NB4 (cell line): ENCODE measurements around the gene ABT1.
A peak's percentile ranks its signal among the peaks of the same experiment; 100 is the strongest.

Source experiments
- DNase-seq: peaks from one replicate; pipeline ENCODE4 v3.0.0; 2010; ENCODE audit warnings: low read depth
- H3K4me3 ChIP-seq: one replicate; pipeline ENCODE4 v1.5.1; 2011; ENCODE audit warnings: mild to moderate bottlenecking, low read depth, low read length, moderate library complexity
- MYC ChIP-seq: IDR thresholded peaks from 2 replicates; pipeline ENCODE4 v1.6.1; 2011; ENCODE audit warnings: low read depth, low read length
- POLR2A ChIP-seq: IDR thresholded peaks from 2 replicates; pipeline ENCODE4 v1.6.1; 2011; ENCODE audit warnings: mild to moderate bottlenecking; ENCODE audit not compliant: insufficient read length; ENCODE audit errors: extremely low read depth
- TF ChIP-seq, protein P1 (sequence below): IDR thresholded peaks from 2 replicates; pipeline ENCODE4 v1.6.1; 2011; ENCODE audit warnings: low read depth, low read length
- TF ChIP-seq, protein P2 (sequence below): IDR thresholded peaks from one replicate; pipeline ENCODE4 v1.5.1; 2012; ENCODE audit warnings: low read depth, low read length

ABT1 gene

DNA sequence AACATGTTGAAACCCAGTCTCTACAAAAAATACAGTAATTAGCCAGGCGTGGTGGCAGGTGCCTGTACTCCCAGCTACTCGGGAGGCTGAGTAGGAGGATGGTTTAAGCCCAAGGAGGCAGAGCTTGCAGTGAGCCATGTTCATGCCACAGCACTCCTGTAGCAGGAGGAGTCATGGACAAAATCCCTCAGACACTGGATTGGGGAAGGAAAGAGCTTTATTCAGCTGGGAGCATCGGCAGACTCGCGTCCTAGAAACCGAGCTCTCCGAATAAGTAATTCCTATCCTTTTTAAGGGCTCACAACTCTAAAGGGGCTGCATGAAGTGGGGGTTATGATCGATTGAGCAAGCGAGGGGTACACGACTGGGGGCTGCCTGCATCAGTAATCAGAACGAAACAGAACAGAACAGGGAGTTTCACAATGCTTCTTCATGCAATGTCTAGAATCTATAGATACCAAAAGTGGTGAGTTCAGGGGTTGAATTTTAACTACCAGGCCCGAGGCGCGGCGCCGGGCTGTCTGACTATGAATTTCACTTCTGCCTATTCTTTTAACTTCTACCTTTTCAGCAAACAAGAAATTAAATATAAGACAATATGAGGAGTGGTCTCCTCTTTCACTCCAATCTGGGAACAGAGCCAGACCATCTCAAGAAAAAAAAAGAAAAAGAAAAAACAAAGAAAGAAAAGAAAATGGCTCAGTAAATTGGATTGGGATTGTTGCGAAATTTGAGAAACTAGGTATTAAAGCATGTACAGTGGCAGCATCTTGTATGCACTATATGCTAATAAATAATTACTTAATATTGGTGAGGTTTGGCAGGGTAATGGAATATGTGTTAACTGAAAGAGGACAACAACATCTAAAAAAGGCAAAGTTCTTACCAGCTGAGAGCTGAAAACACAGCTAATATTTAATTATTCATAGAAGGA, 35.0 kb upstream of the ABT1 start:
- DNase-seq = no peak
- no peak overlapping the region for H3K4me3 ChIP-seq
- no peak for TF ChIP-seq POLR2A
- TF ChIP-seq, protein P1, sequence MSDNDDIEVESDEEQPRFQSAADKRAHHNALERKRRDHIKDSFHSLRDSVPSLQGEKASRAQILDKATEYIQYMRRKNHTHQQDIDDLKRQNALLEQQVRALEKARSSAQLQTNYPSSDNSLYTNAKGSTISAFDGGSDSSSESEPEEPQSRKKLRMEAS = no peak
- TF ChIP-seq MYC = no peak
- TF ChIP-seq, protein P2, sequence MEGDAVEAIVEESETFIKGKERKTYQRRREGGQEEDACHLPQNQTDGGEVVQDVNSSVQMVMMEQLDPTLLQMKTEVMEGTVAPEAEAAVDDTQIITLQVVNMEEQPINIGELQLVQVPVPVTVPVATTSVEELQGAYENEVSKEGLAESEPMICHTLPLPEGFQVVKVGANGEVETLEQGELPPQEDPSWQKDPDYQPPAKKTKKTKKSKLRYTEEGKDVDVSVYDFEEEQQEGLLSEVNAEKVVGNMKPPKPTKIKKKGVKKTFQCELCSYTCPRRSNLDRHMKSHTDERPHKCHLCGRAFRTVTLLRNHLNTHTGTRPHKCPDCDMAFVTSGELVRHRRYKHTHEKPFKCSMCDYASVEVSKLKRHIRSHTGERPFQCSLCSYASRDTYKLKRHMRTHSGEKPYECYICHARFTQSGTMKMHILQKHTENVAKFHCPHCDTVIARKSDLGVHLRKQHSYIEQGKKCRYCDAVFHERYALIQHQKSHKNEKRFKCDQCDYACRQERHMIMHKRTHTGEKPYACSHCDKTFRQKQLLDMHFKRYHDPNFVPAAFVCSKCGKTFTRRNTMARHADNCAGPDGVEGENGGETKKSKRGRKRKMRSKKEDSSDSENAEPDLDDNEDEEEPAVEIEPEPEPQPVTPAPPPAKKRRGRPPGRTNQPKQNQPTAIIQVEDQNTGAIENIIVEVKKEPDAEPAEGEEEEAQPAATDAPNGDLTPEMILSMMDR = no peak

DNA sequence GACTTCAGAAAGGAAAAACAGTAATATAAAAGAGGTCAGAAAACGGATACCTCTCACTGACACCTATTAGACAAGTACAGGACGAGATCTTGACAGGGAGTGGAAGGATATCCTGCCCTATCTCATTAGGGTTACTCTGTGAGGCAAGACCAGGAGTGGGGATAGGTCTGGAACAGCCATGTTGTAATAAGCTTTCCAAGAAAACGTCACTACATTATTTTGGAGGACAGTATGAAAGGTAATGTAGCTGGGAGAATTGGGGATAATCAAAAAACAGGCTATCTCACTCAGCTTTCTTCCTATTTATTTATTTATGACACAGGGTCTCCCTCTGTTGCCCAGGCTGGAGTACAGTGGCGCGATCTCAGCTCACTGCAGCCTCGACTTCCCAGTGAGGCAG, 33.3 kb upstream of the ABT1 start:
- no peak for DNase-seq
- TF ChIP-seq, protein P1 = no peak
- TF ChIP-seq MYC (no peak), POLR2A (no peak)
- H3K4me3 ChIP-seq = no peak overlapping the region

DNA sequence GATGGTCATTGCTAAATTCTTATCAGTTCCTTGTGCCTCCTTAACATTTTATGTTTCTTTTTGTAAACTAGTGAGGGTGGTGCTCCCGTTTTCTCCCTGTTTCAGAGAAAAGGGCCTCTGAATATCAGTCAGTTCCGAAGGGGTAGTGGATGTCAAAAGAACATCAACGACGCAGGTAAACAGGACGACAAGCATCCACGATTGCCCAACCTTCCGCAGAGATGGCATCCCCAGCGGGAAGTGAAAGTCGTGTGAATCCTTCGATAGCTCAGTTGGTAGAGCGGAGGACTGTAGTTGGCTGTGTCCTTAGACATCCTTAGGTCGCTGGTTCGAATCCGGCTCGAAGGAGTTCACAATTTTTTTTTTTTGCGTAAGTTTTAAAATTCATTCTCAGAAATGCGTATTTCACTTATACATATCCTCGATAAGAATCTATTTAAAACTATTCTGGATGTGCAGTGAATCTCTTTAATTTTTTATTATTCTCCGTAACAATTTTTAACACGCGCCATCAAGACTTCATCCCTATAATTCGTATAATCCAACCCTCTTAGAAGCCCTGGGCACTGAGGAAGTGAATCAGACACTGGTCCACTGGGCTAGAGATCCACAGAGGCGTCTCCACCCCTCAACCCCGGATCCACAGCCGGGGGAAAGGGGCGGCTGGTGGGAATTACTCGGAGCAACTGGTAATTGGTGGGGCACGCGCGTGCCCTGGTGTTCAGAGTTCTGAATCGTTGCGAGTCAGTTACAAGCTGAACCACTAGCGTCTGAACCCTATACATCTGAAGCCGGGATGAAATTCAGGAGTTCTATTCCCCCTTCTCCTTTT, 27.9 kb upstream of the ABT1 start:
- peak; percentile 92 for DNase-seq
- H3K4me3 ChIP-seq = peak overlapping the region; percentile 62
- TF ChIP-seq POLR2A = no peak
- TF ChIP-seq, protein P1 = peak; percentile 46; the same call in 1 of the 2 replicates
- TF ChIP-seq, protein P2 = peak; percentile 5
- peak; percentile 57; the same call in 1 of the 2 replicates for TF ChIP-seq MYC

DNA sequence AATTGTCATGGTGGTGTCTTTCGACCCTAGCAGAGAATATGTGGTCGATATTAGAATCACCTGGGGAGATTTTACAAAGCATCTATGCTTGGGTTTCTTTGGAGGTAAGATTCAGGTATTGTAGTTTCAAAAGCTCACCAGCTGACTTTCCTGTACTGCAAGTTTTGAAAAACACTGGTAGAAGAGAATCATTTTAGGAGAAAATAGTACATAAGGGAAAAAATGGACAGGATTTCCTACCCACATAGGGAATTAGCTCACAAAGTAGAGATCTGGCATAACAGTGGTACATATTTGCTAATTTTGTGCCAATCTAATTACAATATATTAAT, 27.4 kb upstream of the ABT1 start:
- H3K4me3 ChIP-seq = peak overlapping the region; percentile 62
- no peak for TF ChIP-seq POLR2A
- TF ChIP-seq, protein P2 = no peak
- TF ChIP-seq, protein P1 = no peak
- no peak for TF ChIP-seq MYC
- no peak for DNase-seq

DNA sequence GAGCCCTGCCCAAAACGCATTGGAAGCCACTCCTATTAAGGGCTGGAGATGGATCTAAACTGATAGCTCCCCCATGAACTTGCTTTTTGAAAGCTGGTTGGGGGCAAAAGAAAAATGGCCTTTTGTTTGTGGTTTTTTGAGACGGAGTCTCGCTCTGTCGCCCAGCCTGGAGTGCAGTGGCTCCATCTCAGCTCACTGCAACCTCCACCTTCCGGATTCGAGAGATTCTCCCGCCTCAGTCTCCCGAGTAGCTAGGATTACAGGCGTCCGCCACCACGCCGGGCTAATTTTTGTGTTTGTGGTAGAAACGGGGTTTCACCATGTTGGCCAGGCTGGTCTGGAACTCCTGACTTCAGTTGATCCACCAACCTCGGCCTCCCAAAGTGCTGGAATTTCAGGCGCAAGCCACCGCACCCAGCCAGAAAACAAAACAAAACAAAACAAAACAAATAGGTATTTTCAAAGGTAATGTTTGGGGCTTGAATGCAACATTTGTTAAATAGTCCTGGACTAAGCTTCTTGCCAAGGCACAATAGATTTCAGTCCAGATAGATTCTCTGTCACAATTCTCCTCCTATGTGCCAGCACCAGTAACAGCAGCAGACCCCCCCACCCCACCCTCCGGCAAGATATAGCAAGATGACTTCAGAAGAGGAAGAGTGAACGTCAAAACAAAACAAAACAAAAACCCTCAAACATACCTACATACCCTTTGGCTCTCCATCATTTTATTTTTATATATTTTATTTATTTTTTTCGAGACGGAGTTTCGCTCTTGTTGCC, 26.5 kb upstream of the ABT1 start:
- TF ChIP-seq MYC = no peak
- TF ChIP-seq, protein P2 = no peak
- TF ChIP-seq, protein P1 = no peak
- no peak for TF ChIP-seq POLR2A
- H3K4me3 ChIP-seq = no peak overlapping the region

More for the DNA sequence above, 26.5 kb upstream of the ABT1 start:
- no peak for DNase-seq
